ENCODE measurements around the gene MSRB3. TPM values are rescaled to one million over a fixed set of nuclear protein-coding genes. Genes with fewer than 3 reads are reported as not detected.
A peak's percentile ranks its signal among the peaks of the same experiment; 100 is the strongest.

MSRB3 gene
- total RNA-seq, 1 donor from 2014 or later: 77.3 TPM

- peaks cover 31% of the 10 kb centered on the region for H3K4me1 Mint-ChIP-seq (ENCODE audit: unreplicated experiment)
- H3K4me3 Mint-ChIP-seq (ENCODE audit: unreplicated experiment): no peak overlapping the region
- H3K27me3 Mint-ChIP-seq (ENCODE audit: unreplicated experiment): no peaks in the 10 kb centered on the region
Measured at GRCh38 chr12:65300097-65300496, 21.6 kb downstream of the MSRB3 start.

GRCh38 chr12:65300679-65301349, 22.3 kb downstream of the MSRB3 start:
- peaks cover 32% of the 10 kb centered on the region for H3K4me1 Mint-ChIP-seq (ENCODE audit: unreplicated experiment)
- H3K9me3 Mint-ChIP-seq (ENCODE audit: unreplicated experiment): peaks cover 6% of the 10 kb centered on the region
- peaks cover 6% of the 10 kb centered on the region for H3K36me3 Mint-ChIP-seq (ENCODE audit: unreplicated experiment)
- no peaks in the 10 kb centered on the region for H3K27me3 Mint-ChIP-seq (ENCODE audit: unreplicated experiment)
- no peak overlapping the region for H3K27ac Mint-ChIP-seq (ENCODE audit: unreplicated experiment)
- DNase-seq (ENCODE audit: extremely low spot score, unreplicated experiment): no peak
- TF ChIP-seq, protein P1, sequence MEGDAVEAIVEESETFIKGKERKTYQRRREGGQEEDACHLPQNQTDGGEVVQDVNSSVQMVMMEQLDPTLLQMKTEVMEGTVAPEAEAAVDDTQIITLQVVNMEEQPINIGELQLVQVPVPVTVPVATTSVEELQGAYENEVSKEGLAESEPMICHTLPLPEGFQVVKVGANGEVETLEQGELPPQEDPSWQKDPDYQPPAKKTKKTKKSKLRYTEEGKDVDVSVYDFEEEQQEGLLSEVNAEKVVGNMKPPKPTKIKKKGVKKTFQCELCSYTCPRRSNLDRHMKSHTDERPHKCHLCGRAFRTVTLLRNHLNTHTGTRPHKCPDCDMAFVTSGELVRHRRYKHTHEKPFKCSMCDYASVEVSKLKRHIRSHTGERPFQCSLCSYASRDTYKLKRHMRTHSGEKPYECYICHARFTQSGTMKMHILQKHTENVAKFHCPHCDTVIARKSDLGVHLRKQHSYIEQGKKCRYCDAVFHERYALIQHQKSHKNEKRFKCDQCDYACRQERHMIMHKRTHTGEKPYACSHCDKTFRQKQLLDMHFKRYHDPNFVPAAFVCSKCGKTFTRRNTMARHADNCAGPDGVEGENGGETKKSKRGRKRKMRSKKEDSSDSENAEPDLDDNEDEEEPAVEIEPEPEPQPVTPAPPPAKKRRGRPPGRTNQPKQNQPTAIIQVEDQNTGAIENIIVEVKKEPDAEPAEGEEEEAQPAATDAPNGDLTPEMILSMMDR (IDR thresholded peaks at IDR 0.05): peak; percentile 29
- no peak overlapping the region for H3K4me3 Mint-ChIP-seq (ENCODE audit: unreplicated experiment)

More at GRCh38 chr12:65300097-65300496, 21.6 kb downstream of the MSRB3 start:
- DNase-seq (ENCODE audit: extremely low spot score, unreplicated experiment): no peak
- Mint-ChIP-seq H3K9me3 (ENCODE audit: unreplicated experiment) (peaks cover 6% of the 10 kb centered on the region), H3K27ac (ENCODE audit: unreplicated experiment) (no peak overlapping the region), H3K36me3 (ENCODE audit: unreplicated experiment) (peaks cover 6% of the 10 kb centered on the region)
- TF ChIP-seq, protein P1 (IDR thresholded peaks at IDR 0.05): no peak

DNA sequence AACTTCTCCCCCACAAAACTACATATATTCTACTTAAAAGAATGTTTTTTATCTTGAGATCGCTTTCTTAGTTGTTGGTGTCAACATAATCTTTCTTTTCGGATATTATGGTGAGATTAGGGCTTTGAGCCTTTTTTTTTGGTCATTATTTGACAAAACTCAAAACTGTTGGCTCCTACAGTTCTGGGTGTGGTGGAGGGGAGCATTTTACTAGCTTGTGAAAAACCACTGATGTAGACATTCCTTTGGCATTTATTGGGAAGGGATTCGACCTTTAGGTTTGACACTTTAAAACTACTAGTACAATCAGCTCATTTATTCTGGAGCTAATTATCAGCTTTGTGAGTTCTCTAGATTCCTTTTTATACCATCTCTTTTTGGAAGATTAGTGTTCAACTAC, 24.4 kb downstream of the MSRB3 start:
- no peaks in the 10 kb centered on the region for H3K36me3 Mint-ChIP-seq (ENCODE audit: unreplicated experiment)
- no peak overlapping the region for H3K27ac Mint-ChIP-seq (ENCODE audit: unreplicated experiment)
- no peaks in the 10 kb centered on the region for H3K9me3 Mint-ChIP-seq (ENCODE audit: unreplicated experiment)
- no peaks in the 10 kb centered on the region for H3K27me3 Mint-ChIP-seq (ENCODE audit: unreplicated experiment)
- H3K4me3 Mint-ChIP-seq (ENCODE audit: unreplicated experiment): no peak overlapping the region
- TF ChIP-seq, protein P1 (IDR thresholded peaks at IDR 0.05): no peak
- no peak for DNase-seq (ENCODE audit: extremely low spot score, unreplicated experiment)
- peaks cover 49% of the 10 kb centered on the region for H3K4me1 Mint-ChIP-seq (ENCODE audit: unreplicated experiment)

GRCh38 chr12:65305346-65305950, 27.0 kb downstream of the MSRB3 start:
- Mint-ChIP-seq H3K9me3 (ENCODE audit: unreplicated experiment) (no peaks in the 10 kb centered on the region), H3K4me3 (ENCODE audit: unreplicated experiment) (no peak overlapping the region), H3K4me1 (ENCODE audit: unreplicated experiment) (peaks cover 51% of the 10 kb centered on the region), H3K27me3 (ENCODE audit: unreplicated experiment) (no peaks in the 10 kb centered on the region), H3K27ac (ENCODE audit: unreplicated experiment) (no peak overlapping the region), H3K36me3 (ENCODE audit: unreplicated experiment) (peaks cover 16% of the 10 kb centered on the region)
- TF ChIP-seq, protein P1 (IDR thresholded peaks at IDR 0.05): no peak
- no peak for DNase-seq (ENCODE audit: extremely low spot score, unreplicated experiment)

GRCh38 chr12:65306366-65307168, 28.1 kb downstream of the MSRB3 start:
- no peak overlapping the region for H3K4me3 Mint-ChIP-seq (ENCODE audit: unreplicated experiment)
- TF ChIP-seq, protein P1 (IDR thresholded peaks at IDR 0.05): peak; percentile 71
- peaks cover 16% of the 10 kb centered on the region for H3K36me3 Mint-ChIP-seq (ENCODE audit: unreplicated experiment)
- no peak for DNase-seq (ENCODE audit: extremely low spot score, unreplicated experiment)
- H3K9me3 Mint-ChIP-seq (ENCODE audit: unreplicated experiment): no peaks in the 10 kb centered on the region
- peak overlapping the region; percentile 76 for H3K27ac Mint-ChIP-seq (ENCODE audit: unreplicated experiment)
- H3K27me3 Mint-ChIP-seq (ENCODE audit: unreplicated experiment): no peaks in the 10 kb centered on the region
- H3K4me1 Mint-ChIP-seq (ENCODE audit: unreplicated experiment): peaks cover 48% of the 10 kb centered on the region
